HepG2 (cell line): ENCODE measurements around the gene TANGO6. TPM values are rescaled to one million over a fixed set of nuclear protein-coding genes. Genes with fewer than 3 reads are reported as not detected.

Source experiments
- CBX1 ChIP-seq: IDR thresholded peaks from one replicate; pipeline ENCODE4 v1.6.1; 2016; ENCODE audit warnings: antibody characterized with exemption, low read depth
- CC2D1A ChIP-seq: sonication (generic); formaldehyde crosslinking; IDR thresholded peaks from 2 replicates; pipeline ENCODE4 v1.8.1; 2023; ENCODE audit warnings: mild to moderate bottlenecking, missing genetic modification reagents
- CSRNP1 ChIP-seq: sonication (generic); formaldehyde crosslinking; IDR thresholded peaks from 2 replicates; pipeline ENCODE4 v1.8.1; 2023; ENCODE audit warnings: mild to moderate bottlenecking, missing genetic modification reagents
- HIVEP1 ChIP-seq: sonication (generic); formaldehyde crosslinking; IDR thresholded peaks from 2 replicates; pipeline ENCODE4 v1.4.0; 2020; ENCODE audit warnings: mild to moderate bottlenecking, missing genetic modification reagents
- MED13 ChIP-seq: sonication (generic); formaldehyde crosslinking; IDR thresholded peaks from 2 replicates; pipeline ENCODE4 v1.5.0; 2020; ENCODE audit warnings: missing genetic modification reagents
- PLRG1 ChIP-seq: fragments of 450-650 bp; conservative IDR thresholded peaks from 2 replicates; pipeline ENCODE4 v1.6.1; 2016
- POGZ ChIP-seq: sonication (generic); formaldehyde crosslinking; IDR thresholded peaks from 2 replicates; pipeline ENCODE4 v1.4.0; 2020; ENCODE audit warnings: mild to moderate bottlenecking, missing genetic modification reagents
- SALL1 ChIP-seq: sonication (generic); formaldehyde crosslinking; IDR thresholded peaks from 2 replicates; pipeline ENCODE4 v1.8.0; 2022; ENCODE audit warnings: mild to moderate bottlenecking, missing genetic modification reagents
- SMYD3 ChIP-seq: sonication (generic); formaldehyde crosslinking; IDR thresholded peaks from 2 replicates; pipeline ENCODE4 v1.8.1; 2023; ENCODE audit warnings: mild to moderate bottlenecking, missing genetic modification reagents
- TARDBP ChIP-seq: sonication (generic); formaldehyde crosslinking; IDR thresholded peaks from 2 replicates; pipeline ENCODE4 v1.8.0; 2022; ENCODE audit warnings: mild to moderate bottlenecking, missing genetic modification reagents
- TEAD3 ChIP-seq: optimal IDR thresholded peaks from 2 replicates; pipeline ENCODE3; 2016; ENCODE audit warnings: borderline replicate concordance
- ZNF557 ChIP-seq: sonication (generic); formaldehyde crosslinking; IDR thresholded peaks from 2 replicates; pipeline ENCODE4 v1.4.0; 2020; ENCODE audit warnings: missing genetic modification reagents
- ZNF672 ChIP-seq: sonication (generic); formaldehyde crosslinking; IDR thresholded peaks from 2 replicates; pipeline ENCODE4 v1.8.1; 2022; ENCODE audit warnings: missing genetic modification reagents
- ZNF878 ChIP-seq: sonication (generic); formaldehyde crosslinking; IDR thresholded peaks from 2 replicates; pipeline ENCODE4 v1.8.1; 2023; ENCODE audit warnings: mild to moderate bottlenecking, missing genetic modification reagents, moderate library complexity
- polyA plus RNA-seq, 8 experiments: library from polyadenylated mRNA; depleted of rRNA in 3 of 8; stranded (reverse) in 7 of 8; unstranded in 1 of 8; fragments of >200 nt; fragmentation: Illumina TruSeq in 4 of 8; extraction: Trizol in 4 of 8; gene quantifications; 2 replicates each; pipeline versions ENCODE4 v1.2.1 to v1.2.3, GENCODE V29; 2011 to 2016; ENCODE audit warnings: low read depth in 4 of 8, missing spikeins in 1 of 8, mixed read lengths in 1 of 8; ENCODE audit not compliant: insufficient read depth in 1 of 8
- total RNA-seq, 5 experiments: library from RNA; depleted of rRNA; stranded (reverse); fragments of >200 nt; fragmentation: Illumina TruSeq; extraction: Trizol; gene quantifications; 2 replicates each; pipeline ENCODE4 v1.2.3, GENCODE V29; 2016; ENCODE audit warnings: low read depth in 1 of 5
- TF ChIP-seq, protein P1 (sequence below): sonication (generic); formaldehyde crosslinking; IDR thresholded peaks from 2 replicates; pipeline ENCODE4 v1.4.0; 2020; ENCODE audit warnings: missing genetic modification reagents
- TF ChIP-seq, protein P2 (sequence below): sonication (generic); formaldehyde crosslinking; IDR thresholded peaks from 2 replicates; pipeline ENCODE4 v1.4.0; 2020; ENCODE audit warnings: missing genetic modification reagents, low read depth, mild to moderate bottlenecking, borderline replicate concordance
- TF ChIP-seq, protein P3 (sequence below): sonication (generic); formaldehyde crosslinking; conservative IDR thresholded peaks from 2 replicates; pipeline ENCODE4 v1.4.0; 2020; ENCODE audit warnings: missing genetic modification reagents
- TF ChIP-seq, protein P4 (sequence below): sonication (generic); formaldehyde crosslinking; IDR thresholded peaks from 2 replicates; pipeline ENCODE4 v1.8.1; 2023; ENCODE audit warnings: missing genetic modification reagents, inconsistent platforms, borderline replicate concordance
- TF ChIP-seq, protein P5 (sequence below): sonication (generic); formaldehyde crosslinking; IDR thresholded peaks from 2 replicates; pipeline ENCODE4 v1.4.0; 2020; ENCODE audit warnings: missing genetic modification reagents

TANGO6 gene
- total and polyA plus RNA-seq, 2 of the 13 experiments (the other 11 are each of a cell fraction or from before 2014, with no cell fraction given), result 7.2 to 13.3 TPM

DNA sequence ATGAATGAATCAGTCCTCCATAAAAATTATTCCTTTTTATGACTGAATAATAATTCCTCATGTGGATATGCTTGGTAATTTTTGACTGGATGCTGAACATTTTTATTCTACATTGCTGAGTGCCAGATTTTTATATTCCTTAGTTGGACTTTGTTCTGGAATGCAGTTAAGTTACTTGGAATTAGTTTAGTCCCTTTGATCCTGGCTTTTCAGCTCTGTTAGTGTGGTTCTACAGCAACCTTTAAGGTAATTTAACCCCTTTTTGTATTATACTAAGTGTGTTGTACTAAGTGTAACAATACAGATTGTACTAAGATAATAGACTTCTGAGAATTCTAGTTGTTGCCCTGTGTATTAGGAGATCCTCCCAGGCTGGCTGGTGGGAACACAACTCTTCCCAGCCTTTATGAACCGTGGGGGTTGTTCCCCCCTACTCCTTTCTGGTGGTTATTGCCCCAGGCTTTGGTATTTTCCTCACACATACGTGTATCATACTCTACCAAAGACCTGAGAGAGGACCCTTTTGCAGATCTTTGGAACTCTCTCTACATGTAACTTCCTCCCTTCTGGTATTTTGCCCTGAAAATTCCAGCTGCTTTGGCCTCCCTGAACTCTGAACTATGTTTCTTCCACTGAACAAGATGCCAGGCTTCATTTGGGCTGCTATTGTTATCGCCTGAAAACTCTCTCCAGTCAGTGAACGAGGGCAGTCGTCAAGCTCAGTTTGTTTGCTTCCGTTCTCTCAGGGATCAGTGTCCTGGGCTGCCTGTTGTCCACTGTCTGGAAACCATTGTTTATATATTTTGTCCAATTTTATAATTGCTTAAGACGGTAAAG lies 30.5 kb downstream of the TANGO6 start (continued):
- TF ChIP-seq POGZ (CRISPR knock-in tag), result no peak
- TF ChIP-seq, protein P1, sequence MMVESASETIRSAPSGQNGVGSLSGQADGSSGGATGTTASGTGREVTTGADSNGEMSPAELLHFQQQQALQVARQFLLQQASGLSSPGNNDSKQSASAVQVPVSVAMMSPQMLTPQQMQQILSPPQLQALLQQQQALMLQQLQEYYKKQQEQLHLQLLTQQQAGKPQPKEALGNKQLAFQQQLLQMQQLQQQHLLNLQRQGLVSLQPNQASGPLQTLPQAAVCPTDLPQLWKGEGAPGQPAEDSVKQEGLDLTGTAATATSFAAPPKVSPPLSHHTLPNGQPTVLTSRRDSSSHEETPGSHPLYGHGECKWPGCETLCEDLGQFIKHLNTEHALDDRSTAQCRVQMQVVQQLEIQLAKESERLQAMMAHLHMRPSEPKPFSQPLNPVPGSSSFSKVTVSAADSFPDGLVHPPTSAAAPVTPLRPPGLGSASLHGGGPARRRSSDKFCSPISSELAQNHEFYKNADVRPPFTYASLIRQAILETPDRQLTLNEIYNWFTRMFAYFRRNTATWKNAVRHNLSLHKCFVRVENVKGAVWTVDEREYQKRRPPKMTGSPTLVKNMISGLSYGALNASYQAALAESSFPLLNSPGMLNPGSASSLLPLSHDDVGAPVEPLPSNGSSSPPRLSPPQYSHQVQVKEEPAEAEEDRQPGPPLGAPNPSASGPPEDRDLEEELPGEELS (CRISPR knock-in tag), result peak; percentile 10; the same call in 1 of the 2 replicates
- no peak for TF ChIP-seq ZNF672 (CRISPR knock-in tag)
- TF ChIP-seq TARDBP (CRISPR knock-in tag), result no peak
- no peak for TF ChIP-seq ZNF878 (CRISPR knock-in tag)
- TF ChIP-seq CBX1, result no peak
- TF ChIP-seq PLRG1, result no peak
- TF ChIP-seq HIVEP1 (CRISPR knock-in tag), result no peak
- TF ChIP-seq, protein P2, sequence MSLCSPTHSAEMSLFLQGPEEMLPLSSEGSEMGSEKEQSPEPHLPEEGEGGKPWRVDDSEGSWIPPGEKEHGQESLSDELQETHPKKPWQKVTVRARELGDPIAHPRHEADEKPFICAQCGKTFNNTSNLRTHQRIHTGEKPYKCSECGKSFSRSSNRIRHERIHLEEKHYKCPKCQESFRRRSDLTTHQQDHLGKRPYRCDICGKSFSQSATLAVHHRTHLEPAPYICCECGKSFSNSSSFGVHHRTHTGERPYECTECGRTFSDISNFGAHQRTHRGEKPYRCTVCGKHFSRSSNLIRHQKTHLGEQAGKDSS (CRISPR knock-in tag), result no peak
- TF ChIP-seq ZNF557, result no peak
- TF ChIP-seq CC2D1A (CRISPR knock-in tag), result no peak
- no peak for TF ChIP-seq CSRNP1 (CRISPR knock-in tag)
- TF ChIP-seq TEAD3 (CRISPR knock-in tag), result peak; percentile 87
- TF ChIP-seq, protein P3, sequence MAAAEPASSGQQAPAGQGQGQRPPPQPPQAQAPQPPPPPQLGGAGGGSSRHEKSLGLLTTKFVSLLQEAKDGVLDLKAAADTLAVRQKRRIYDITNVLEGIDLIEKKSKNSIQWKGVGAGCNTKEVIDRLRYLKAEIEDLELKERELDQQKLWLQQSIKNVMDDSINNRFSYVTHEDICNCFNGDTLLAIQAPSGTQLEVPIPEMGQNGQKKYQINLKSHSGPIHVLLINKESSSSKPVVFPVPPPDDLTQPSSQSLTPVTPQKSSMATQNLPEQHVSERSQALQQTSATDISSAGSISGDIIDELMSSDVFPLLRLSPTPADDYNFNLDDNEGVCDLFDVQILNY (CRISPR knock-in tag), result no peak
- TF ChIP-seq, protein P4, sequence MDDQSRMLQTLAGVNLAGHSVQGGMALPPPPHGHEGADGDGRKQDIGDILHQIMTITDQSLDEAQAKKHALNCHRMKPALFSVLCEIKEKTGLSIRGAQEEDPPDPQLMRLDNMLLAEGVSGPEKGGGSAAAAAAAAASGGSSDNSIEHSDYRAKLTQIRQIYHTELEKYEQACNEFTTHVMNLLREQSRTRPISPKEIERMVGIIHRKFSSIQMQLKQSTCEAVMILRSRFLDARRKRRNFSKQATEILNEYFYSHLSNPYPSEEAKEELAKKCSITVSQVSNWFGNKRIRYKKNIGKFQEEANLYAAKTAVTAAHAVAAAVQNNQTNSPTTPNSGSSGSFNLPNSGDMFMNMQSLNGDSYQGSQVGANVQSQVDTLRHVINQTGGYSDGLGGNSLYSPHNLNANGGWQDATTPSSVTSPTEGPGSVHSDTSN (CRISPR knock-in tag), result no peak
- peak; percentile 58; the same call in 1 of the 2 replicates for TF ChIP-seq SALL1 (CRISPR knock-in tag)
- TF ChIP-seq, protein P5, sequence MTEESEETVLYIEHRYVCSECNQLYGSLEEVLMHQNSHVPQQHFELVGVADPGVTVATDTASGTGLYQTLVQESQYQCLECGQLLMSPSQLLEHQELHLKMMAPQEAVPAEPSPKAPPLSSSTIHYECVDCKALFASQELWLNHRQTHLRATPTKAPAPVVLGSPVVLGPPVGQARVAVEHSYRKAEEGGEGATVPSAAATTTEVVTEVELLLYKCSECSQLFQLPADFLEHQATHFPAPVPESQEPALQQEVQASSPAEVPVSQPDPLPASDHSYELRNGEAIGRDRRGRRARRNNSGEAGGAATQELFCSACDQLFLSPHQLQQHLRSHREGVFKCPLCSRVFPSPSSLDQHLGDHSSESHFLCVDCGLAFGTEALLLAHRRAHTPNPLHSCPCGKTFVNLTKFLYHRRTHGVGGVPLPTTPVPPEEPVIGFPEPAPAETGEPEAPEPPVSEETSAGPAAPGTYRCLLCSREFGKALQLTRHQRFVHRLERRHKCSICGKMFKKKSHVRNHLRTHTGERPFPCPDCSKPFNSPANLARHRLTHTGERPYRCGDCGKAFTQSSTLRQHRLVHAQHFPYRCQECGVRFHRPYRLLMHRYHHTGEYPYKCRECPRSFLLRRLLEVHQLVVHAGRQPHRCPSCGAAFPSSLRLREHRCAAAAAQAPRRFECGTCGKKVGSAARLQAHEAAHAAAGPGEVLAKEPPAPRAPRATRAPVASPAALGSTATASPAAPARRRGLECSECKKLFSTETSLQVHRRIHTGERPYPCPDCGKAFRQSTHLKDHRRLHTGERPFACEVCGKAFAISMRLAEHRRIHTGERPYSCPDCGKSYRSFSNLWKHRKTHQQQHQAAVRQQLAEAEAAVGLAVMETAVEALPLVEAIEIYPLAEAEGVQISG (CRISPR knock-in tag), result no peak
- no peak for TF ChIP-seq MED13
- no peak for TF ChIP-seq SMYD3 (CRISPR knock-in tag)
